ENCODE results near the gene MREG.

Gene MREG

GRCh38 chr2:215914054-215914776 lies 99.1 kb downstream of the MREG start:
- DNase-seq, result no peak

GRCh38 chr2:215912299-215912842 lies 101.0 kb downstream of the MREG start:
- DNase-seq, result no peak

DNA sequence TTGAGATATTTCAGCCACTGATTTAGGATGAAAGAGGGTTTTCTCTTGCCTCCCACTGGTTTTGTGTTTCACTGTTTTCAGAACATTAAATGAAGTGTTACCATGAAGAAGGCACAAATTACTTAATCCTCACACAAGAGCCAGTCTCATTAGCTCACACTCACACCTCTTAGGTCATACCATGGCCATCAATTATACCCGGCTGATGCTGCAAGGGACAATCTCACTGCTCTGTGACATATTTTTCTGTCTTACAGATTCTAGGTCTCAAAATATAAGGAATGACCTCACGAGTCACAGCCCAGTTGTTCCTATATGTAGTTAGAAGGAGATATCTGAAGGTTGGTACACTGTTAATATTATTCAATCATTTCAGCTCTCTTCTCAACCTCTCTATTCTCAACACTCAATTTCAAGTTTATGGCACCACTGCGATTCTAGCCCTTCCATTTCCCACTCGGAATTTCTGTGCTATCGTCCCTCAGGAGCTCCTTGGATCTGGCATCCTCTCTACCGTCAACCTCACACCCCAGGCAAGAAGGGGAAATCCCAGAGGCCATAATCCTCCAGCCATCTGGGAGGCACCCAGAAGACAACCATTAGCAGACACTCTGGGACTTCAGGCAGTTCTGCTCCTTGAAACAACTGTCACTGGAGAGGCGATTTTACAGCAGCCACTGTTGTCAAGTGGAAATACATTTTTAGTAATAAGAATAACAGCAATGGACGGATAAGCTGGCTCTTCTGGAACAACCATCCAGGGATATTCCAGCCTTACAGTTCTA lies 101.9 kb downstream of the MREG start:
- DNase-seq, result no peak

DNA sequence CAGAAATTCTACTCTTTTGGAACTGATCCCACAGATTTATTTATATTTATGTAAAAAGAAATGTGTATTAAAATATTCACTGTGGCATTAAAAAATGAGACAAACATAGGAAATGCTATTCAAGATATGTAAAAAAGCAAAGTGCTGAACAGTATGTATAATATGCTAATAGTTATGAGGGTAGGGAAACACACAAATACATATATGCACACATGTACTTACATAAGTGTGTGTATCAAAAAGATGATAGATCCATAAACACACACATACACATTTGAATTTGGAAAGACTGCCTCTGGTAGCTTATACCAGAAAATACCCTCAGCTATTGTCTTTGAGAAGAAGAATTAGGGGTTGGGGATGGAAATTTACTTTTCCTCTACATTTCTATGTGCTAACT lies 103.2 kb downstream of the MREG start:
- DNase-seq, result no peak

DNA sequence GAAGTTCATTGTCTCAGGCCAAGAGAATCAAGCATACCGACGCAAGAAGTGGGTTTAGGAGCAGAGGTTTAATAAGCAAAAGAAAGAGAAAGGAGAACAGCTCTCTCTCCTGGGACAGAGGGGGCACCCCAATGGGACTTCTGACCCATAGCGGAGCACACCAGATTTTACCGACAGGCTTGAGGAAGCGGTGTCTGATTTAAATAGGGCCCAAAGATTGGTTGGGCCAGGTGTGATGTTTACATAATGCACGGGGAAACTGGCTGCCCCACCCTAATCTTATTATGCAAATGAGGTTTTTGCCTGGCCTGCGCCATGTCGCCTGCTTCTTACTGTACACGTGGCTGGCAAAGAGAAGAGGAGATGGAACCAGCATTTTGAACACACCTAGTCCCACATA lies 106.2 kb downstream of the MREG start:
- DNase-seq, result no peak

DNA sequence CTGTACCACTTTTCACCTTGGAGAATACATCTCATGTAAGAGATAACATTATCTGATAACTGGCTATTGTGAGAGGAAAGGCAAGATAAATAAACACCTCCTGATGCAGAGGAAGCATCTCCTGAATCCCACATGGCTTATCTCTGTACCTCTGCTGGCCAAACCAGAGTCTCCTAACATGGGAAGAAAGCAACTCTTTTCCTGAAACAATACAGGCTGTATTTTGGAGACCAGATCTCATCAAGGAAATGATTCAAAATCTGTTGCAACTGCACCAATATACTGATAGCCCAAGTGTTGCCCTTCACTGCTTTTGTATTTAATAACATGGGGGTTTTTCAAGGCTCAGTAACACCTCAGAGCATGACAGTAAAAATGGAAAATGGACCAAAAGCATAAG lies 106.9 kb downstream of the MREG start:
- no peak for DNase-seq

GRCh38 chr2:215905691-215906090 lies 107.7 kb downstream of the MREG start:
- no peak for DNase-seq

DNA sequence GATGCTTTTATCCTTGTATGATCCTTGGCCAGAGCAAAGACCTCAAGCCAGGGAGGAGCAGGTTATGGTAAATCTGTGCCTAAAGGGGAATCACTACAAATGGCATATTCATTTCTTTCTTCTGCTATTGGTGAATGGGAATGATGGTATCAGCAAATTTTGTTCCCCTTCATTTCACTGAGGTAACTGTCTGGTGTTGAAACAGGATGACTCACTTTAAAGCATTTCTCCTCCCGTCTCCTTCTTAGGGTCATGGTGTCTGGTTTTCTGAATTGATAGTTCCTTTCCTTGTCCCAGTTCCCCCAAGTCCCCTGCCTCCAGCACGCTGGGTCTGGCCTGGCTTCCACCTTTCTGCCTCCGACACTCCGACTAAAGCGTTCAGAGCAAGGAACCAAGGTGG lies 109.2 kb downstream of the MREG start:
- DNase-seq, result no peak

GRCh38 chr2:215903203-215903602 lies 110.1 kb downstream of the MREG start:
- no peak for DNase-seq

DNA sequence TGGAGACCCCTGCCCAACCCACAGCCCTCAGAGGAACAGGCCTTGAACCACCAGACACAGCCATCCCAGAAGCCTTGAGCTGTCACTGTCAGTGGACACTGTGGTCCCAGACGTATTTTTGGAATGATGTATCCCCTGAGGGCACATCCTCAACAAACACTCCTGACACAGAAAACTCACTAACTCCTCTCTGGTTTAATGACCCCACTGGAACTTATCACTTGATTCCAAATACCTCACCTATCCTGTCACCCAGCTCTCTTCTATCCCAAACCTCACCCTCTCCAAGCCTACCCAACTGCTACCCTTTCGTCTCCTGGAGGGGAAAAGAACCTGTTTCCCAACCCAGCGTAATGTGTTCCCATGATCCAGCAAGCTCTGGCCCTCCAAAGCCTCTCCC lies 111.6 kb downstream of the MREG start:
- DNase-seq, result no peak

GRCh38 chr2:215900843-215901242 lies 112.5 kb downstream of the MREG start:
- DNase-seq, result no peak

GRCh38 chr2:215900203-215900611 lies 113.1 kb downstream of the MREG start:
- no peak for DNase-seq

GRCh38 chr2:215899141-215900074 lies 113.9 kb downstream of the MREG start:
- DNase-seq, result no peak

DNA sequence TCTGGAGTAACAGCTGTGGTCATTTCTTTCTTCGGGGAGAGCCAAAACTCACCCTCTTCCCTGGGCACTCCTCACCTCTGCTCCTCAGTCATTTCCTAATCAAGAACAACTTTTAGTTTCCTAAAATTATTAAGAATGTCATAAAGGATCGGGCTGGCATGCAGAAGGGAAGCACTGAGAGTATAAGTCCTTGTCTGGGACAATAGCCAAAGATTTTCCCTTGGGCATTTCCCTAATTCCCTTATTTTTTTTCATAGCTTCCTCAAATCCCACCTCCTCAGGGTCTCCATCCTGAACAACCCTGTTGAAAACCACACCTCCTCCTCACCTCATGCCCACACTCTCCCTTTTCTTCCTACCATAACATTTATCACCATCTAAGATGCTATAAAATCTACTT lies 115.0 kb downstream of the MREG start:
- DNase-seq, result no peak

- DNase-seq, result no peak
Measured at GRCh38 chr2:215896921-215897320, 116.4 kb downstream of the MREG start.

- DNase-seq, result no peak
Measured at GRCh38 chr2:215895330-215895729, 118.0 kb downstream of the MREG start.
